HAP-1 (cell line): ENCODE measurements around the gene CNTN6.

ENCODE experiments used
- DNase-seq, 2 experiments: peaks; one replicate each; pipeline ENCODE4 v3.0.0-alpha.2; 2016 to 2020; ENCODE audit warnings: low spot score in 2 of 2
- H3K27me3 ChIP-seq: fragments of 250-450 bp; sonication (Bioruptor Pico); 2 replicates; pipeline ENCODE4 v1.5.1; 2020; ENCODE audit warnings: low read depth, mild to moderate bottlenecking, moderate library complexity
- H3K36me3 ChIP-seq: fragments of 250-450 bp; sonication (Bioruptor Pico); replicated peaks from 2 replicates; pipeline ENCODE4 v1.5.1; 2020; ENCODE audit warnings: mild to moderate bottlenecking
- H3K4me1 ChIP-seq: fragments of 250-450 bp; sonication (Bioruptor Pico); 2 replicates; pipeline ENCODE4 v1.5.1; 2020; ENCODE audit warnings: mild to moderate bottlenecking
- H3K4me3 ChIP-seq: fragments of 250-450 bp; sonication (Bioruptor Pico); 2 replicates; pipeline ENCODE4 v1.5.1; 2020; ENCODE audit warnings: mild to moderate bottlenecking, moderate library complexity
- H3K9me3 ChIP-seq: fragments of 250-450 bp; sonication (Bioruptor Pico); 2 replicates; pipeline ENCODE4 v1.5.1; 2020; ENCODE audit warnings: mild to moderate bottlenecking, moderate library complexity
- in situ Hi-C: fragments of 300-500 bp; cut with MboI; formaldehyde crosslinking; loops from 3 replicates; pipeline ENCODE4 v1.14.3; 2020; ENCODE audit warnings: low sequenced_read_pairs, inconsistent platforms, mixed read lengths

The CNTN6 gene

DNA sequence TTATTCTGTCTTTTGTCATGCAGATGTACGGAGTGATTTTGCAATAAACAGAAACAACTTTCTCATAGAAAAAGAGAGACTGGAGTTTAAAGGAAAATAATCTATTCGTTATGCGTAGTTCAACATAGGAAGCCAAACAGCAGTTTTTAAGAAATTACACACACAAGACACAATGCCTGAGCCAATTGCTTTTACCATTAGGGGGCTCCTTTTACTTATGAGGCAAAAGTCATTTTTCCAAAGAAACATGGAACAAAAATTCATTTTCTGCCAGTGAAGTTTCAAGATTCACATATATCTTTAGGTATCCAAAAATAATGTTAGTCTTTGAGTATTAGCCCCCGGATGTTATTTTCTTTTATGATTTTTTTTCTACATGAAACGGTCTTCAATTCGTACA, 10.7 kb downstream of the CNTN6 start:
- Histone ChIP-seq H3K4me1 (no peaks in the 10 kb centered on the region), H3K4me3 (no peak overlapping the region), H3K9me3 (no peaks in the 10 kb centered on the region), H3K36me3 (no peaks in the 10 kb centered on the region), H3K27me3 (no peaks in the 10 kb centered on the region)
- no peak for DNase-seq
- in situ Hi-C loops = no loop called here

DNA sequence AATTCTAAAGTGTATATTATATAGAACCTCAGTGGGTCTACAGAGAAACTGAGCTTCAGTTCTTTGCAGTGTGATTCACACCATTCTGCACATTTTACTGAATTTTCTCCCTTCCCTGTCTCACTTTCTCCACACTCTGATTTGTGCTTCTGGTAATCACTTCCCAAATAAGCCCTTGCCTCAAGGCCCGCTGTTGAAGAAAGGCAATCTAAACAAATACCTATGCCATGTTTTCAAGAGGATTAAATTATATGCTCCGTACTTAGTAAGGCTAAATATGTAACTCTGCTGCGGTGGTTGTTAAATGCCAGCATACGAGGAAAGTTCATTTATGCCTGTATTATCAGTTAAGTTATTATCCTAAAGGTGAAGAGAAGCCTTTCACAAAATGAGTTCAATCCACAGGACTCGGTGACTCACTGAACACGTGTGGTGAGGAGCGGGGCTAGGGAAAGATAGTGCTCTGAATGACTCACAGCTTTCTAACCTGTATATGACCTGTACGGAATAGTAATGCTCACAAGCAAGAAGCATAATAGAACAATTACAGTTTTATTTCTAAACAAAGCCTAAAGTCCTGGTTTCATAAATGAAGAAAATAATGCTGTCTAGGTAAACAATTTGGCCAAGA, 25.1 kb downstream of the CNTN6 start:
- no peak for DNase-seq
- Histone ChIP-seq H3K36me3 (no peaks in the 10 kb centered on the region), H3K4me3 (no peak overlapping the region), H3K27me3 (no peaks in the 10 kb centered on the region), H3K4me1 (no peaks in the 10 kb centered on the region), H3K9me3 (no peaks in the 10 kb centered on the region)
- in situ Hi-C loops = no loop called here

DNA sequence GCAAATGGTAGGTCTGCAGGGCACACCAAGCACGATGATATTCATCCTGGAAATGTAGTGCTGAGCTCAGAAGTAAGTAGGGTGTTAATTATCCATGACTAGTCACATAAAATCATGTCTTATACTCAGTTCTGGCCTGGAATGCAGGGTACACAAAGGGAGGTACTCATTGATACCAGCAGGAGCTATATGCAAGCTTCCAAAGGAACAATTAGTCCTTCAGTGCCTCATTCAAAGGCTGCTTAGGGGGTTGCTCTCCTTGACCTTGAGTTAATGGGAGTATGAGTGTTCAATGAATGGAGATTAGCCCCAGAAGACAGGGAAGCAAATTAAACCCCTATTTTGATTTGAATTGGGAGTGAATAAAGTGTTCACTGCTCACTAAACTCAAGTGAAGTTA, 38.3 kb downstream of the CNTN6 start:
- H3K27me3 ChIP-seq = no peaks in the 10 kb centered on the region
- no peak for DNase-seq
- in situ Hi-C loops = no loop called here
- H3K9me3 ChIP-seq = no peaks in the 10 kb centered on the region
- no peaks in the 10 kb centered on the region for H3K36me3 ChIP-seq
- no peaks in the 10 kb centered on the region for H3K4me1 ChIP-seq
- no peak overlapping the region for H3K4me3 ChIP-seq

DNA sequence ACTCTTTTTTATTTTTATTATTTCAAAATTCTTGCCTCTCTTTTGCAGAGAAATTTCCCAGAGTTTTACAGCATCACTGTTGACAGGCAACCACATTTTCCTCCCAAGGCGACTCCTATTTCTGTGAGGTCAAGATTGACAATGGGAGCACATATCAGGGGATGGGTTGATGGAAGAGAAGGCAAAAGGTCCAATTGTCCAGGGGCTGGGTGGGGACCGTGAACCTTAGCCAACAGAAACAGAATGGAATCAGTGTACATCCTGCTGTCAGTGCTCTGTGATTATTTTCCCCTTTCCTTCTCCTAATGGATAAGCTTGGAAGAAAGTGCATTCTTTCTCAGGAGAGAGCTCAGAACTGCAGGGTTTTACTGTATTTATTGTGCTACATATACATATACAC, 42.4 kb downstream of the CNTN6 start:
- H3K4me3 ChIP-seq = no peak overlapping the region
- in situ Hi-C loops = no loop called here
- no peaks in the 10 kb centered on the region for H3K36me3 ChIP-seq
- H3K9me3 ChIP-seq = no peaks in the 10 kb centered on the region
- no peaks in the 10 kb centered on the region for H3K27me3 ChIP-seq
- DNase-seq = no peak
- no peaks in the 10 kb centered on the region for H3K4me1 ChIP-seq

DNA sequence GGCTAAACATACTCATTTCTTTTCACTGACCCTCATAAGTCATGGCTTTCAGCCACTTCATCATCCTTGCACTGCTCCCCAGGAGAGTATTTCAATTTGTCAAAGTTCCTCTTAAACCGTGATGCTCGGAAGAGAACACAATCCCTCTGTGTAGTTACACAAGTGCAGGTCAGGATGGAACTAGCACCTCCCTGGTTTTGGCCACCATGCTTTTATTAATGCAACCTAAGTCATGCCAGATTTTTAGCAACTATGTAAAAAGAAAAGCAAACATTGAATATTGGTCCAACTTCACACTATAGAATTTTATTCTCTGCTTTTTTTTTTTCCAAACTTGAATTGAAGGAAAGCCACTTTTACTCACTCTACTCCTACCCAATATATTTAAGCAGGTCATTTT, 45.2 kb downstream of the CNTN6 start:
- no peak for DNase-seq
- Histone ChIP-seq H3K4me3 (no peak overlapping the region), H3K4me1 (no peaks in the 10 kb centered on the region), H3K9me3 (no peaks in the 10 kb centered on the region), H3K36me3 (no peaks in the 10 kb centered on the region), H3K27me3 (no peaks in the 10 kb centered on the region)
- in situ Hi-C loops = no loop called here

DNA sequence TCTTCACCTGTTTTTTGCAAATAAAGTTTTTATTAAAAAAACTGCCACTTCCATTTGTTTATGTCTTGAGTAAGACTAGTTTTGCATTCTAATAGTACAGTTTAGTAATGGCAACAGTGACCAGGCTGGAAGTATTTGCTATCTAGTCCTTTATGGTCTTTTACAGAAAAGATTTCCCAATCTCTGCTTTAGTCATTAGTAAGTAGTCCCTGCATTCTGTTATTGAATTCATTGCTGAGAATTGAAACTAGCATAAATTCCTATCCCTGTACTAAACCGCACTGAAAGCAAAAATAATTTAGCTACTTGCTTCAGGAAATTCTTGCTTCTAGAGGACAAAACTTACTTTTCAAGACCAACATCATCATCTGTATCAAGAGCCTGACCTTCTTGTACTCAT, 46.2 kb downstream of the CNTN6 start:
- H3K4me3 ChIP-seq = no peak overlapping the region
- no peak for DNase-seq
- H3K27me3 ChIP-seq = no peaks in the 10 kb centered on the region
- in situ Hi-C loops = no loop called here
- no peaks in the 10 kb centered on the region for H3K36me3 ChIP-seq
- no peaks in the 10 kb centered on the region for H3K4me1 ChIP-seq
- no peaks in the 10 kb centered on the region for H3K9me3 ChIP-seq

DNA sequence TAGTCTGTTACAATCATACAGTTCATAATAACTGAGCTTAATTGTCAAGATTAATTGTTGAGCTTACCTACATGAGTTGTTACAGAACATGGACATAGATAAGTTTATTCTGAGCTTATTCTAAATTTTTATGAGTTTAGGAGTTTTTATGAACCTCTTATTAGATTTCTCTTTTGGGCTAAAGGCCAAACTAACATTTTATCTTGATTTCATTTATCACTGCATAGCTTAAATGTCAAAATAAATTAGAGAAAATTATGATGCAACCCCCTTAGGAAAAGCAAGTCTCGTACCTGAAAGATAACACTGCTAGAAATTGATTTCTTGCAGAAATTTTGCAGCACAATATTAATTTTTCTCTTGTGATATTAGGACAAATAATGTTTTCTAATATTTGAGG, 54.5 kb downstream of the CNTN6 start:
- no peaks in the 10 kb centered on the region for H3K27me3 ChIP-seq
- no peak for DNase-seq
- in situ Hi-C loops = no loop called here

DNA sequence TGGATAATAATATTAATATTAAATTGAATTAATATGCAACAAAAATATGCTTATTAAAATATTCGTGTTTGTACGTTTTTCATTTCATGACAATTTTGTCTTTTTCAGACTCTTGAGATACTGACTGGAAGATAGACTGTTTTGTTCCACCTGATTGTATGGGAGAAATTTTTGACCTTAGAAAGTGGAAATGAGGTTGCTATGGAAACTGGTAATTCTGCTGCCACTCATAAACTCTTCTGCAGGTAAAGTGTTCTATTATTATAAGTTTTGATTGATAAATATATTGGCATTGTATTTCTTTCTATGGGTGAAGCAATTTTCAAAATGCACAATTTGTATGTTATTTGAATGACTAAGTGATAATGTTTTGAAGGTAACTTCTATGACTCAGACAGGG, 55.0 kb downstream of the CNTN6 start:
- Histone ChIP-seq H3K36me3 (no peaks in the 10 kb centered on the region), H3K9me3 (no peaks in the 10 kb centered on the region), H3K4me1 (no peaks in the 10 kb centered on the region), H3K4me3 (no peak overlapping the region), H3K27me3 (no peaks in the 10 kb centered on the region)
- DNase-seq = no peak
- in situ Hi-C loops = no loop called here

More for the DNA sequence above, 54.5 kb downstream of the CNTN6 start:
- Histone ChIP-seq H3K4me3 (no peak overlapping the region), H3K36me3 (no peaks in the 10 kb centered on the region), H3K9me3 (no peaks in the 10 kb centered on the region), H3K4me1 (no peaks in the 10 kb centered on the region)

DNA sequence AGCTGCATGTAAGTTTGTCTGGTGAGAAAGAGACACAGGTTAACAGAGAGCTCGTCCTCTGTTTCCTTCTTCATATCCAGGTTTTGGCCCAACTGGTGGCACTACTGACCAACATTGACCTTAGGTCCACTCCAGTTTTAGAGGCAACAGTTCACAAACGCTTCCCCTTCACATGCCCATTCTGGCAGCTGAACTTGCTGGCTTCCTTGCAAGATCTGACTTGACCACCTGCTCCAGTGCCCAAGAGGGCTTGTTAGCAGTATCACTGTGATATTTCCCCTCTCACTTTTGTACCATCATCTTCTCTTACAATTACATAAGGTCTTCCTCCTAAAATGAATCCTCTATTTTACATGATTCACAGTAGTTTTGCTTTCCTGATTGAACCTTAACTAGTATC, 71.3 kb downstream of the CNTN6 start:
- in situ Hi-C loops = no loop called here
- Histone ChIP-seq H3K9me3 (no peaks in the 10 kb centered on the region), H3K4me1 (no peaks in the 10 kb centered on the region), H3K36me3 (no peaks in the 10 kb centered on the region), H3K4me3 (no peak overlapping the region), H3K27me3 (no peaks in the 10 kb centered on the region)
- no peak for DNase-seq

DNA sequence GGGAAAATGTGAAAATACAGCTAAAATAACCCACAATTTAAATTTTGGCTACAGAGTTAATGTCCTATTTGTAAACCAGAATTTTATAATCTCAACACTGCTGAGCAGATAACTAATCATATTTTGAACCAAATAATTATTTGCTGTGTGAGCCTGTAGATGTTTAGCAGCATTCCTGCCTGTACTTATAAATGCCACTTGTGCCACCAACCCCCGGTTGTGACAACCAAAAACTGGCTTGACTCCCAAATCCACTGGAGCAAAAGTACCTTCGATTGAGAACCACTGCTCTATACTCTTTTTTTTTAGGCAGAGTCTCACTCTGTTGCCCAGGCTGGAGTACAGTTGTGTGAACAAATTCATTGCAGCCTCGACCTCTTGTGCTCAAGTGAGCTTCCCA, 78.5 kb downstream of the CNTN6 start:
- no peaks in the 10 kb centered on the region for H3K27me3 ChIP-seq
- in situ Hi-C loops = no loop called here
- H3K4me1 ChIP-seq = no peaks in the 10 kb centered on the region
- H3K9me3 ChIP-seq = no peaks in the 10 kb centered on the region
- no peak overlapping the region for H3K4me3 ChIP-seq
- no peaks in the 10 kb centered on the region for H3K36me3 ChIP-seq
- no peak for DNase-seq

DNA sequence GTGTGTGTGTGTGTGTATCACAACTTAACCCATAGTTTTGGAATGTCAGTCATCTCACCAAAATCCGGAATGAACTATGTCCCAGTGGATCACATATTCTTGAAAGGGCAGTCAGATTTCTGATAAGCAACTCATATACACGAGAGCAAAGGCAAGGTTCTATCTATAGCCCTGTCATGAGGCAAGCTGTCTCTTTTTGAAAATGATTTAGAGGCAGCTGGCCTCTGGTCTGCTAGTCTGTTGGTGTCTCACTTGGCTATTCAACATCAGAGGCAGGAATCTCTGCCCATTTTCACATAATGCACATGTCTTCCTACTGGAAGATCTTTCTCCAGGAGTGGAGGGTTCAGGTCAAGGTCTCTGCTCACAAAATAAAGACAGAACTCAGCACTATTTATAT, 79.8 kb downstream of the CNTN6 start:
- Histone ChIP-seq H3K27me3 (no peaks in the 10 kb centered on the region), H3K36me3 (no peaks in the 10 kb centered on the region), H3K4me1 (no peaks in the 10 kb centered on the region), H3K4me3 (no peak overlapping the region), H3K9me3 (no peaks in the 10 kb centered on the region; the same call in 1 of the 2 replicates)
- in situ Hi-C loops = no loop called here
- no peak for DNase-seq

DNA sequence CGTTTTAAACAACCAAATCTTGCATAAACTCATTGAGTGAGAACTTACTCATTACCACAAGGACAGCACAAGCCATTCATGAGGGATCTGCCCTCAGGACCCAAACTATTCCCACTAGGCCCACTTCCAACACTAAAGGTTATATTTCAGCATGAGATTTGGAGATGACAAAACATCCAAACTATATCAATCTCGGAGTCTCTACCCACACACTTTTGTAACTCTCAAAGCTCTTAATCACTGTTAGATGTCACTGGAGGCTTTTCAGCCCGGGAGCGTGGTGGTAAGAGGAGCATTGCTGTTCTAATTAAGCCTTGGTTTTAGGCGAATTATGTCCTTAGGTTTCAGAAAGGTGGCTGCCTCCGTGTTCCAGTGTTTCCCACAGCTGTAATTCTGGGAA, 86.3 kb downstream of the CNTN6 start:
- H3K9me3 ChIP-seq = peaks cover 2% of the 10 kb centered on the region

DNA sequence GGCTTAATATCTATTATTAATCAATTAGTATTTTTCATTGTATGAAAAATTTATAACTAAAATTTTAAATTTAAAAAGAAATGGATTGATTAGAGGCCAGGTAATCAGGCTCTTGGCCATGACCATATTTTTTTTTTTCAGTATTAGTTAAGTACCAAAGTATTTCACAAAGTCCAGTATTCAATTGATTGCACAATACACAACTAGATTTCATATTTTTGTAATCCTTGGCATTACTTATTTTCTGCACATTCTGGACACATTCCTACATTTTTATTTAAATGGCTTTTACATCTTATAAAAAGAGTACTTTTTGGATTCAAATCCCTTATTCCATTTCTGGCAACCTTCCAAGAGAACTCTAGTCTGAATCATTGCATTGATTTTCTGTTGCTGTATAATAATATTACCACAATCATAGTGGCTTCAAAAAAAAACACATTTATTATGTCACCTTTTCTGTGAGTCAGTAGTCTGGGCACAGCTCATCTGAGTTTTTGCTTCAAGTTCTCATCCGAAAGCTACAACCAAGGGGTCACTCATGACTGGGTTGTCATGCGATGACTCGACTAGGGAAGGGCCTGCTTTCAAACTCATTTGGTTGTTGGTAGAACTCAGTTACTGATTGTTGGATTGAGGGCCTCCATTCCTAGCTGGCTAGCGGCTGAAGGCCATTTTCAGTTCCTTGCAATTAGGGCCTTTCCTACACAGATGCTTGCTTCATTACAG, 90.7 kb downstream of the CNTN6 start:
- H3K9me3 ChIP-seq = no peaks in the 10 kb centered on the region
- H3K4me1 ChIP-seq = no peaks in the 10 kb centered on the region
- H3K4me3 ChIP-seq = no peak overlapping the region
- DNase-seq = no peak
- H3K27me3 ChIP-seq = no peaks in the 10 kb centered on the region
- H3K36me3 ChIP-seq = no peaks in the 10 kb centered on the region
- in situ Hi-C loops = no loop called here

More for the DNA sequence above, 86.3 kb downstream of the CNTN6 start:
- Histone ChIP-seq H3K4me3 (no peak overlapping the region), H3K36me3 (no peaks in the 10 kb centered on the region), H3K4me1 (no peaks in the 10 kb centered on the region), H3K27me3 (no peaks in the 10 kb centered on the region)
- DNase-seq = no peak
- in situ Hi-C loops = no loop called here

DNA sequence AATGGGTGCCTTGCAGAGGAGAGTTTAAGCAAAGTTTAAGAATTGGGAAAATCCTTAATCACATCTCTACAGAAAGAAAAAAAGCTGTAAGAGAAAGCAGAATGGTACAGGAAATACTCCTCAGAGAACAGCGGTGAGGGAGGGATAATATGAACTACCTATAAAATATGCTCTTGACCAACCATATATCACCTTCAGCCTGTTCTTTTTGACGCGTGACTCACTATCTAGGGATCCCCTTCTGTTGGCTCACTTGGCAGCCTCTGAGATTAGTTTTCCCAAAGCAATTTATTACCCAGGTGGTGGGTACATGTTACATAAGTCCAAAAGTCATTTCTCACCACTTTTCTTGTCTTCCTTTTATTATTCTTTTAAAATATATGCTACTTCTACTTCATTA, 97.7 kb downstream of the CNTN6 start:
- in situ Hi-C loops = no loop called here

DNA sequence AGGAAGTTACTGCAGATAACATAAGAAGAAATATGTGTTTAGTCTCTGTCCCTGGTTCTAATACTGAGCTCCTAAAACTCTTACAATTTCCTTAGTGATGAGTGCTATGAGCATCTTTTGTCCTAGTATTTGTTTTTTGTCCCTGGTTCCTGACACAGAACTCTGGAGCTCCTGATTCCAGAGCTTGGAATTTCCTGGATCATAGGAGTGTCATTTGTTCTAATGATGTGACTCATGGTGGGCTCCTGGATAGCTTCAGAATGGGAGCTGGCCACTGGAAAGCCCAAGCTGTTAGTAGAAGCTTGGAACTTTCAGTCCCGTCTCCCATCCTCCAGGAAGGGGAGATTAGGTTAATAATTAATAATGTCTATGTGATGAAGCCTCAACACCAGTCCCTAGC, 98.2 kb downstream of the CNTN6 start:
- Histone ChIP-seq H3K36me3 (no peaks in the 10 kb centered on the region), H3K9me3 (no peaks in the 10 kb centered on the region), H3K27me3 (no peaks in the 10 kb centered on the region), H3K4me3 (no peak overlapping the region), H3K4me1 (no peaks in the 10 kb centered on the region)
- in situ Hi-C loops = no loop called here
- DNase-seq = no peak

More for the DNA sequence above, 97.7 kb downstream of the CNTN6 start:
- no peak for DNase-seq
- Histone ChIP-seq H3K9me3 (no peaks in the 10 kb centered on the region), H3K4me1 (no peaks in the 10 kb centered on the region), H3K27me3 (no peaks in the 10 kb centered on the region), H3K36me3 (no peaks in the 10 kb centered on the region), H3K4me3 (no peak overlapping the region)
